H1 (cell line): ENCODE results near the gene NXPH1. TPM values are rescaled to one million over a fixed set of nuclear protein-coding genes. Genes with fewer than 3 reads are reported as not detected.

Source experiments
- CTCF ChIA-PET: fragments of 300-600 bp; sonication (Branson Sonifier 250); formaldehyde crosslinking; loops from one replicate; lab custom pipeline; 2021; ENCODE audit not compliant: partially characterized antibody; lab: Charles Lee
- POLR2A ChIA-PET: fragments of 300-600 bp; sonication (Branson Sonifier 250); formaldehyde crosslinking; loops from one replicate; lab custom pipeline; 2021; ENCODE audit warnings: inconsistent platforms; ENCODE audit not compliant: partially characterized antibody; lab: Charles Lee
- DNase-seq, 2 experiments: peaks; one replicate each; pipeline versions ENCODE4 v3.0.0 to v3.0.0-alpha.2; 2010 to 2022; ENCODE audit warnings: low spot score in 2 of 2, low read depth in 1 of 2, mixed read lengths in 1 of 2
- FAIRE-seq: peaks from 2 replicates; lab custom pipeline; 2011; peaks lifted over from hg19 to GRCh38; lab: Jason Lieb, UNC
- H2AFZ ChIP-seq: 2 replicates; pipeline ENCODE4 v1.8.1; 2012; ENCODE audit warnings: low read length, inconsistent platforms
- H2AK5ac ChIP-seq: 2 replicates; pipeline ENCODE4 v1.6.1; 2013; ENCODE audit warnings: low read depth, low read length
- H2BK120ac ChIP-seq: replicated peaks from 2 replicates; pipeline ENCODE3; 2013; ENCODE audit warnings: low read depth, low read length, inconsistent platforms
- H2BK12ac ChIP-seq: 2 replicates; pipeline ENCODE4 v1.6.1; 2013; ENCODE audit warnings: low read depth, low read length
- H2BK15ac ChIP-seq: 2 replicates; pipeline ENCODE4 v1.6.1; 2013; ENCODE audit warnings: low read length
- H2BK20ac ChIP-seq: 2 replicates; pipeline ENCODE4 v1.6.1; 2013; ENCODE audit warnings: low read length
- H2BK5ac ChIP-seq: 2 replicates; pipeline ENCODE4 v1.6.1; 2013; ENCODE audit warnings: low read depth, low read length
- H3K14ac ChIP-seq: 2 replicates; pipeline ENCODE4 v1.6.1; 2013; ENCODE audit warnings: inconsistent platforms; ENCODE audit not compliant: insufficient read length
- H3K18ac ChIP-seq: 2 replicates; pipeline ENCODE4 v1.6.1; 2013; ENCODE audit warnings: low read length; ENCODE audit errors: extremely low read depth
- H3K23ac ChIP-seq: 2 replicates; pipeline ENCODE4 v1.6.1; 2013; ENCODE audit warnings: inconsistent platforms; ENCODE audit not compliant: insufficient read length
- H3K23me2 ChIP-seq: 2 replicates; pipeline ENCODE4 v1.6.1; 2013; ENCODE audit warnings: low read depth, low read length
- H3K27ac ChIP-seq: 2 replicates; pipeline ENCODE4 v1.6.1; 2011; ENCODE audit warnings: low read depth, low read length, inconsistent platforms
- H3K27me3 ChIP-seq, 4 experiments: replicated peaks in 1 of 4; 1 replicate in 1 of 4; 2 replicates in 3 of 4; pipeline versions ENCODE4 v1.6.1 to v1.8.1; 2011 to 2013; ENCODE audit warnings: low read length in 3 of 4, mild to moderate bottlenecking in 3 of 4, inconsistent platforms in 2 of 4, mixed read lengths in 2 of 4, moderate library complexity in 1 of 4; ENCODE audit not compliant: control insufficient read depth in 3 of 4, insufficient read depth in 3 of 4; ENCODE audit errors: extremely low read depth in 1 of 4
- H3K36me3 ChIP-seq, 4 experiments: 2 replicates each; pipeline versions ENCODE4 v1.6.1 to v1.8.1; 2011 to 2013; ENCODE audit warnings: mild to moderate bottlenecking in 4 of 4, low read length in 3 of 4, moderate library complexity in 2 of 4, control low read depth in 1 of 4, inconsistent platforms in 1 of 4; ENCODE audit not compliant: insufficient read depth in 4 of 4, control insufficient read depth in 2 of 4
- H3K4ac ChIP-seq: replicated peaks from 2 replicates; pipeline ENCODE3; 2013; ENCODE audit warnings: low read length, low read depth, mixed read lengths, inconsistent platforms; ENCODE audit not compliant: insufficient read length
- H3K4me1 ChIP-seq, 4 experiments: replicated peaks in 1 of 4; 1 replicate in 1 of 4; 2 replicates in 3 of 4; pipeline versions ENCODE4 v1.6.1 to v1.8.1; 2011 to 2013; ENCODE audit warnings: low read length in 3 of 4, inconsistent platforms in 2 of 4, mixed read lengths in 1 of 4; ENCODE audit not compliant: insufficient read depth in 4 of 4, control insufficient read depth in 3 of 4
- H3K4me2 ChIP-seq, 2 experiments: 2 replicates each; pipeline versions ENCODE4 v1.6.1 to v1.8.1; 2011 to 2013; ENCODE audit warnings: low read depth in 2 of 2, low read length in 2 of 2, control low read depth in 1 of 2, inconsistent platforms in 1 of 2, mild to moderate bottlenecking in 1 of 2; ENCODE audit not compliant: insufficient read depth in 1 of 2
- H3K4me3 ChIP-seq, 4 experiments: fragments of 200-600, 300-600 bp in 1 of 4; sonication (generic), shearing (Covaris generic), sonication (Bioruptor Twin) in 1 of 4; 2 replicates each; pipeline versions ENCODE4 v1.5.1 to v1.8.1; 2011 to 2016; ENCODE audit warnings: low read length in 4 of 4, low read depth in 3 of 4, control low read depth in 2 of 4, inconsistent platforms in 2 of 4, mild to moderate bottlenecking in 2 of 4, mixed read lengths in 1 of 4, moderate library complexity in 1 of 4; ENCODE audit not compliant: insufficient read depth in 2 of 4; ENCODE audit errors: extremely low read depth in 1 of 4
- H3K56ac ChIP-seq: replicated peaks from 2 replicates; pipeline ENCODE3; 2013; ENCODE audit warnings: low read depth, mild to moderate bottlenecking, mixed read lengths, low read length, inconsistent platforms; ENCODE audit not compliant: insufficient read length
- H3K79me1 ChIP-seq: 2 replicates; pipeline ENCODE4 v1.6.1; 2013; ENCODE audit warnings: low read depth, low read length, control low read depth
- H3K79me2 ChIP-seq, 2 experiments: 2 replicates each; pipeline versions ENCODE4 v1.6.1 to v1.8.1; 2012 to 2013; ENCODE audit warnings: low read length in 2 of 2, mild to moderate bottlenecking in 2 of 2, inconsistent platforms in 1 of 2; ENCODE audit not compliant: insufficient read depth in 2 of 2, control insufficient read depth in 1 of 2
- H3K9ac ChIP-seq, 4 experiments: replicated peaks in 1 of 4; 1 replicate in 1 of 4; 2 replicates in 3 of 4; pipeline versions ENCODE4 v1.6.1 to v1.8.1; 2011 to 2013; ENCODE audit warnings: low read depth in 3 of 4, low read length in 3 of 4, control low read depth in 2 of 4, mild to moderate bottlenecking in 2 of 4, moderate library complexity in 2 of 4, inconsistent platforms in 1 of 4; ENCODE audit errors: extremely low read depth in 1 of 4
- H3K9me3 ChIP-seq, 2 experiments: 2 replicates each; pipeline versions ENCODE4 v1.6.1 to v1.8.1; 2012 to 2013; ENCODE audit warnings: mild to moderate bottlenecking in 2 of 2, moderate library complexity in 2 of 2, control low read depth in 1 of 2, inconsistent platforms in 1 of 2, low read depth in 1 of 2, low read length in 1 of 2, mixed read lengths in 1 of 2; ENCODE audit not compliant: insufficient read depth in 2 of 2
- H4K20me1 ChIP-seq, 2 experiments: replicated peaks in 1 of 2; 2 replicates each; pipeline versions ENCODE3 to v1.8.1; 2011 to 2013; ENCODE audit warnings: inconsistent platforms in 2 of 2, low read length in 2 of 2, mild to moderate bottlenecking in 1 of 2; ENCODE audit not compliant: insufficient read depth in 2 of 2, control insufficient read depth in 1 of 2
- H4K5ac ChIP-seq: 2 replicates; pipeline ENCODE4 v1.6.1; 2013; ENCODE audit warnings: low read length, low read depth, mixed read lengths, inconsistent platforms; ENCODE audit not compliant: insufficient read length
- H4K8ac ChIP-seq: 2 replicates; pipeline ENCODE4 v1.8.0; 2013; ENCODE audit warnings: mild to moderate bottlenecking, moderate library complexity, low read length, inconsistent platforms; ENCODE audit not compliant: insufficient read depth; ENCODE audit errors: extremely low read depth
- H4K91ac ChIP-seq: replicated peaks from 2 replicates; pipeline ENCODE3; 2013; ENCODE audit warnings: low read length, mixed read lengths, inconsistent platforms; ENCODE audit not compliant: insufficient read length
- BRCA1 ChIP-seq: IDR thresholded peaks from 2 replicates; pipeline ENCODE4 v1.6.1; 2012; ENCODE audit warnings: low read depth, low read length, improper control_type of control experiment
- HDAC2 ChIP-seq, 2 experiments: fragments of 300-600 bp in 1 of 2; sonication (generic) in 1 of 2; IDR thresholded peaks; 2 replicates each; pipeline ENCODE4 v1.6.1; 2011 to 2012; ENCODE audit warnings: low read depth in 2 of 2, low read length in 2 of 2, mild to moderate bottlenecking in 2 of 2, moderate library complexity in 2 of 2, borderline replicate concordance in 1 of 2, inconsistent platforms in 1 of 2
- KDM4A ChIP-seq: IDR thresholded peaks from one replicate; pipeline ENCODE4 v1.7.1; 2012; ENCODE audit warnings: low read depth, mild to moderate bottlenecking, moderate library complexity, low read length, inconsistent platforms; ENCODE audit not compliant: severe bottlenecking
- RNF2 ChIP-seq: fragments of 200-900, 300-1000 bp; sonication (generic); IDR thresholded peaks from 2 replicates; pipeline ENCODE4 v1.7.1; 2016; ENCODE audit warnings: borderline replicate concordance, low read depth, mild to moderate bottlenecking, antibody characterized with exemption, low read length; ENCODE audit not compliant: poor library complexity, severe bottlenecking; ENCODE audit errors: missing control alignments
- WGBS, 2 experiments: shearing (Covaris generic) in 1 of 2; methylation state at CpG; one replicate each; pipeline versions ENCODE4 v1.1.6 to v1.1.7; 2013 to 2015; ENCODE audit warnings: low lambda C conversion rate in 2 of 2, mixed read lengths in 2 of 2, inconsistent platforms in 1 of 2, low coverage in 1 of 2, missing lambda C conversion rate in 1 of 2; ENCODE audit not compliant: insufficient replicate concordance in 2 of 2, insufficient coverage in 1 of 2, insufficient read length in 1 of 2; ENCODE audit errors: extremely low coverage in 1 of 2, missing lambda C conversion rate in 1 of 2; 5-methylcytosine and 5-hydroxymethylcytosine counted together
- polyA plus RNA-seq, 7 experiments: library from polyadenylated mRNA; depleted of rRNA in 3 of 7; stranded (reverse) in 5 of 7; unstranded in 2 of 7; fragments of >200 nt in 5 of 7; fragments of 200-250 nt in 2 of 7; gene quantifications; 1 replicate in 5 of 7; 2 replicates in 1 of 7; 4 replicates in 1 of 7; pipeline versions ENCODE4 v1.2.1 to v1.2.3, GENCODE V29; 2011 to 2013; ENCODE audit warnings: missing spikeins in 2 of 7, mixed read lengths in 2 of 7
- total RNA-seq: library from RNA; stranded (reverse); fragmentation: NEBNext Ultra II Directional; extraction: Animal tissue kit (Norgen Biotek cat#: 25700); gene quantifications from 2 replicates; pipeline ENCODE4 v1.2.1, GENCODE V29; 2021
- TF ChIP-seq, protein P1 (sequence below): IDR thresholded peaks from 2 replicates; pipeline ENCODE4 v1.6.1; 2012; ENCODE audit warnings: inconsistent platforms

Gene NXPH1
- total and polyA plus RNA-seq, 2 of the 8 experiments (the other 6 are each of a cell fraction or from before 2014, with no cell fraction given), result 0.14 to 1.0 TPM

- Histone ChIP-seq H3K9ac (no peak overlapping the region), H2BK15ac (no peak overlapping the region), H4K8ac (no peak overlapping the region), H3K18ac (no peak overlapping the region), H3K4me3 (no peak overlapping the region), H3K79me2 (no peaks in the 10 kb centered on the region), H4K5ac (no peak overlapping the region), H3K23ac (no peak overlapping the region), H3K36me3 (no peaks in the 10 kb centered on the region), H3K9me3 (no peaks in the 10 kb centered on the region), H3K4me1 (no peaks in the 10 kb centered on the region), H2BK5ac (no peak overlapping the region), H3K4me2 (no peak overlapping the region), H3K27ac (no peak overlapping the region), H4K91ac (no peak overlapping the region), H4K20me1 (no peaks in the 10 kb centered on the region), H2BK120ac (no peak overlapping the region), H3K27me3 (no peaks in the 10 kb centered on the region), H2AK5ac (no peak overlapping the region), H2BK20ac (no peak overlapping the region), H3K79me1 (no peaks in the 10 kb centered on the region), H3K56ac (no peak overlapping the region), H3K4ac (no peak overlapping the region), H2BK12ac (no peak overlapping the region), H3K14ac (no peak overlapping the region), H2AFZ (no peak overlapping the region), H3K23me2 (no peaks in the 10 kb centered on the region)
- no peak for FAIRE-seq
- ChIA-PET CTCF (no interaction called here), POLR2A (no interaction called here)
- DNase-seq, result no peak
- 94% methylated on average over 3 of the region's 3 CpGs; no CpG with 5 or more reads in 1 of the 2 experiments for WGBS, 2 experiments
- TF ChIP-seq RNF2 (no peak), HDAC2 (IDR thresholded peaks at IDR 0.05; ENCODE audit: borderline replicate concordance in 1 of 2, low read depth in 2 of 2, low read length in 2 of 2) (no peak), KDM4A (no peak), BRCA1 (no peak)
- TF ChIP-seq, protein P1, sequence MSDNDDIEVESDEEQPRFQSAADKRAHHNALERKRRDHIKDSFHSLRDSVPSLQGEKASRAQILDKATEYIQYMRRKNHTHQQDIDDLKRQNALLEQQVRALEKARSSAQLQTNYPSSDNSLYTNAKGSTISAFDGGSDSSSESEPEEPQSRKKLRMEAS, result no peak
These were observed 157.4 kb downstream of the NXPH1 start for GRCh38 chr7:8590791-8591190.
